Neutrophil (primary cell): Measurements from ENCODE around the gene TMEM217.
"Not testable (repeated sequence)": the region's sequence is repeated elsewhere in the genome, so short reads cannot be mapped to it uniquely, and the experiment has no call there.

ENCODE experiments used
- H3K27ac ChIP-seq: fragments of 200-600 bp; sonication (generic); 2 replicates; pipeline ENCODE4 v1.5.1; 2016; ENCODE audit warnings: mild to moderate bottlenecking, moderate library complexity
- H3K27me3 ChIP-seq: fragments of 200-600 bp; sonication (generic); 2 replicates; pipeline ENCODE4 v1.6.0; 2016; ENCODE audit warnings: mild to moderate bottlenecking
- H3K36me3 ChIP-seq: fragments of 200-600 bp; sonication (generic); 2 replicates; pipeline ENCODE4 v1.5.1; 2017
- H3K4me1 ChIP-seq, 2 experiments: fragments of 200-600 bp in 1 of 2; sonication (generic) in 1 of 2; 1 replicate in 1 of 2; 2 replicates in 1 of 2; pipeline versions ENCODE4 v1.5.1 to v1.6.1; 2013 to 2016; ENCODE audit warnings: low read depth in 1 of 2, low read length in 1 of 2, mild to moderate bottlenecking in 1 of 2, moderate library complexity in 1 of 2; ENCODE audit not compliant: control insufficient read depth in 1 of 2, insufficient read depth in 1 of 2
- H3K4me3 ChIP-seq, 2 experiments: fragments of 200-600 bp in 1 of 2; sonication (generic) in 1 of 2; 1 replicate in 1 of 2; 2 replicates in 1 of 2; pipeline ENCODE4 v1.5.1; 2013 to 2016; ENCODE audit warnings: low read depth in 1 of 2, low read length in 1 of 2, mild to moderate bottlenecking in 1 of 2, moderate library complexity in 1 of 2
- H3K9me3 ChIP-seq: fragments of 200-600 bp; sonication (generic); 2 replicates; pipeline ENCODE4 v1.5.1; 2016
- CTCF ChIP-seq: fragments of 200-600 bp; sonication (generic); IDR thresholded peaks from 2 replicates; pipeline ENCODE4 v1.5.1; 2016; ENCODE audit warnings: antibody characterized with exemption

Gene TMEM217

GRCh38 chr6:37303891-37304503 lies 46.1 kb upstream of the TMEM217 start:
- Histone ChIP-seq H3K27me3 (no peaks in the 10 kb centered on the region), H3K4me3 (no peak overlapping the region), H3K36me3 (peaks cover 63% of the 10 kb centered on the region), H3K4me1 (no peaks in the 10 kb centered on the region), H3K9me3 (no peaks in the 10 kb centered on the region), H3K27ac (no peak overlapping the region)
- no peak for TF ChIP-seq CTCF

- no peak overlapping the region for H3K27ac ChIP-seq
- H3K36me3 ChIP-seq, result peaks cover 61% of the 10 kb centered on the region
Measured at GRCh38 chr6:37303091-37303660, 45.2 kb upstream of the TMEM217 start.

GRCh38 chr6:37302086-37302686 lies 44.2 kb upstream of the TMEM217 start:
- no peaks in the 10 kb centered on the region for H3K4me1 ChIP-seq
- no peaks in the 10 kb centered on the region for H3K9me3 ChIP-seq
- no peak overlapping the region for H3K4me3 ChIP-seq
- no peaks in the 10 kb centered on the region for H3K27me3 ChIP-seq
- H3K27ac ChIP-seq, result no peak overlapping the region
- no peak for TF ChIP-seq CTCF
- peaks cover 52% of the 10 kb centered on the region for H3K36me3 ChIP-seq

More at GRCh38 chr6:37303091-37303660, 45.2 kb upstream of the TMEM217 start:
- TF ChIP-seq CTCF, result no peak
- H3K27me3 ChIP-seq, result no peaks in the 10 kb centered on the region
- no peak overlapping the region for H3K4me3 ChIP-seq
- no peaks in the 10 kb centered on the region for H3K9me3 ChIP-seq
- H3K4me1 ChIP-seq, result no peaks in the 10 kb centered on the region

- H3K4me3 ChIP-seq, result no peak overlapping the region
- no peaks in the 10 kb centered on the region for H3K4me1 ChIP-seq
- no peak for TF ChIP-seq CTCF
- no peaks in the 10 kb centered on the region for H3K27me3 ChIP-seq
- H3K9me3 ChIP-seq, result no peaks in the 10 kb centered on the region
- no peak overlapping the region for H3K27ac ChIP-seq
- H3K36me3 ChIP-seq, result peaks cover 57% of the 10 kb centered on the region
Measured at GRCh38 chr6:37299990-37300389, 42.0 kb upstream of the TMEM217 start.

GRCh38 chr6:37298958-37299357 lies 41.0 kb upstream of the TMEM217 start:
- H3K27ac ChIP-seq, result no peak overlapping the region
- no peak for TF ChIP-seq CTCF
- H3K9me3 ChIP-seq, result no peaks in the 10 kb centered on the region
- H3K4me1 ChIP-seq, result no peaks in the 10 kb centered on the region
- no peaks in the 10 kb centered on the region for H3K27me3 ChIP-seq
- H3K36me3 ChIP-seq, result peaks cover 59% of the 10 kb centered on the region
- no peak overlapping the region for H3K4me3 ChIP-seq

- not testable (repeated sequence) for H3K27me3 ChIP-seq, H3K4me1 ChIP-seq, H3K4me3 ChIP-seq, H3K27ac ChIP-seq, H3K9me3 ChIP-seq
- peaks cover 57% of the 10 kb centered on the region for H3K36me3 ChIP-seq
Measured at GRCh38 chr6:37297637-37298036, 39.7 kb upstream of the TMEM217 start.
